Ovary (tissue), 3 donors: ENCODE measurements around the gene LRRC14B.

Experiments
- EP300 ChIP-seq: sonication (generic); formaldehyde crosslinking; IDR thresholded peaks from one replicate; pipeline ENCODE4 v1.6.1; 2017; ENCODE audit warnings: antibody characterized with exemption
- POLR2A ChIP-seq: fragments of 450-650 bp; IDR thresholded peaks from one replicate; pipeline ENCODE4 v1.6.1; 2017; ENCODE audit warnings: antibody characterized with exemption, mild to moderate bottlenecking, moderate library complexity
- TF ChIP-seq, protein P1 (sequence below), 3 donors: fragments of 450-650 bp in 2 of 3; fragments of 200-600 bp in 1 of 3; IDR thresholded peaks; one replicate each; pipeline versions ENCODE4 v1.5.1 to v1.8.0; 2016 to 2022; ENCODE audit warnings: antibody characterized with exemption in 3 of 3, mild to moderate bottlenecking in 1 of 3
- donor health status: DM: no; HTN: no; CAD: no.

DNA sequence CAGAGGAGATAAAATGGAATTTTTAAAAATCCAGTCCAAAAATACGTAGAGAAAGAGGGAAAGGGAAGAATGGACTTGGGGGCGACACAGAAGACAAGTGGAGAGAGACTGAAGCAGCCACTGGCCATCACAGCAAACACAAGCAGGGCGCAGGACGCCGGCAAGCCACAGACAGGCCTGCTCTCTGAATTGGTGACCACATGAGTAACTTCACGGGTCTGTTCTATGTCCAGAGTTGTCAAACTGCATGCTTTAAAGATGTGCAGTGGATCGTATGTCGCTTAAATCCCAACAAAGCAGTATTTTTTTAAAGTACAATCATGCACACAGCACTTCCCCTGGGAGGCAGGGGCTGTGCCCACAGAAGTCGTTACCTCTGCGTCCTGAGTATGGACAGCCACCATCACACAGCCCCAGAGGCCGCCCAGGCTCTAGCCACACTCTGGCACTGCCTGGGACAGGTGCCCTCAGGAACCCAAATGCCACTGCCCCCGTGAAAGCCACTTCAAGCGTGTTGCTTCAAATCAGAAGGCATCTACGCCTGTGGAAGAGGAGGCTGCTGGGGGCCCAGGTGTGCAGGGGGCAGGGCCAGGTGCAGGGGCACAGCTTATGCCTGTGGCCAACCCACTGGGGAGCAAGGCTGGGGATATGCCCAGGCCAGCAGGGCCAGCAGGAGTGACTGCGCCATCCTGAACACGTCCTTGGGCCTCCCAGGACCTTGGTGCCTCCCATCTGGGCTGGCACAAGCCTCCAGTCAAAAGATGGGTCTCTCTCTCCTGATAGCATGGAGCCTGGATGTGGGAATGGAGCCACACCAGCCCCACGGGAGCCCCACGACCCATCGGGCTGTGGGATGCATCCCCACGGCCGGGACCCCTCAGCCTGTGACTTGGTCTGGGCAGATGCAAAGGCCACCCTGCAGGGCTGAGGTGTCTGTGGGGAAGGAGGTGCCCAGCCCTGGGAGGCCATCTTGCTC, 5.9 kb upstream of the LRRC14B start:
- TF ChIP-seq POLR2A (no peak), EP300 (no peak)
- TF ChIP-seq, protein P1, sequence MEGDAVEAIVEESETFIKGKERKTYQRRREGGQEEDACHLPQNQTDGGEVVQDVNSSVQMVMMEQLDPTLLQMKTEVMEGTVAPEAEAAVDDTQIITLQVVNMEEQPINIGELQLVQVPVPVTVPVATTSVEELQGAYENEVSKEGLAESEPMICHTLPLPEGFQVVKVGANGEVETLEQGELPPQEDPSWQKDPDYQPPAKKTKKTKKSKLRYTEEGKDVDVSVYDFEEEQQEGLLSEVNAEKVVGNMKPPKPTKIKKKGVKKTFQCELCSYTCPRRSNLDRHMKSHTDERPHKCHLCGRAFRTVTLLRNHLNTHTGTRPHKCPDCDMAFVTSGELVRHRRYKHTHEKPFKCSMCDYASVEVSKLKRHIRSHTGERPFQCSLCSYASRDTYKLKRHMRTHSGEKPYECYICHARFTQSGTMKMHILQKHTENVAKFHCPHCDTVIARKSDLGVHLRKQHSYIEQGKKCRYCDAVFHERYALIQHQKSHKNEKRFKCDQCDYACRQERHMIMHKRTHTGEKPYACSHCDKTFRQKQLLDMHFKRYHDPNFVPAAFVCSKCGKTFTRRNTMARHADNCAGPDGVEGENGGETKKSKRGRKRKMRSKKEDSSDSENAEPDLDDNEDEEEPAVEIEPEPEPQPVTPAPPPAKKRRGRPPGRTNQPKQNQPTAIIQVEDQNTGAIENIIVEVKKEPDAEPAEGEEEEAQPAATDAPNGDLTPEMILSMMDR (IDR thresholded peaks at IDR 0.05), result no peak
